HEK293 (cell line): Measurements from ENCODE around the gene ZKSCAN5.

Experiments
- SCRT1 ChIP-seq: fragments of 450-650 bp; formaldehyde crosslinking; IDR thresholded peaks from 2 replicates; pipeline ENCODE4 v1.5.1; 2016; ENCODE audit warnings: missing biosample characterization, missing genetic modification characterization, borderline replicate concordance
- SP2 ChIP-seq: fragments of 450-650 bp; formaldehyde crosslinking; IDR thresholded peaks from 2 replicates; pipeline ENCODE4 v1.5.1; 2016; ENCODE audit warnings: missing biosample characterization, missing genetic modification characterization
- ZBTB1 ChIP-seq: fragments of 450-650 bp; formaldehyde crosslinking; IDR thresholded peaks from 2 replicates; pipeline ENCODE4 v1.5.1; 2016; ENCODE audit warnings: missing biosample characterization, missing genetic modification characterization
- ZBTB17 ChIP-seq: fragments of 450-650 bp; formaldehyde crosslinking; IDR thresholded peaks from 2 replicates; pipeline ENCODE4 v1.5.1; 2016; ENCODE audit warnings: missing biosample characterization, missing genetic modification characterization
- ZNF138 ChIP-seq: fragments of 450-650 bp; formaldehyde crosslinking; IDR thresholded peaks from 2 replicates; pipeline ENCODE4 v1.5.1; 2016; ENCODE audit warnings: missing biosample characterization, missing genetic modification characterization, borderline replicate concordance
- ZNF248 ChIP-seq: fragments of 450-650 bp; formaldehyde crosslinking; IDR thresholded peaks from 2 replicates; pipeline ENCODE4 v1.5.1; 2017; ENCODE audit warnings: missing biosample characterization, missing genetic modification characterization
- ZNF324 ChIP-seq: fragments of 450-650 bp; formaldehyde crosslinking; IDR thresholded peaks from 2 replicates; pipeline ENCODE4 v1.5.1; 2016; ENCODE audit warnings: missing biosample characterization, missing genetic modification characterization
- ZNF341 ChIP-seq: fragments of 450-650 bp; formaldehyde crosslinking; IDR thresholded peaks from 2 replicates; pipeline ENCODE4; 2016; ENCODE audit warnings: low read depth, missing biosample characterization, missing genetic modification characterization
- ZNF510 ChIP-seq: fragments of 450-650 bp; formaldehyde crosslinking; IDR thresholded peaks from 2 replicates; pipeline ENCODE4 v1.5.1; 2018; ENCODE audit warnings: mild to moderate bottlenecking, missing genetic modification characterization, missing biosample characterization; ENCODE audit not compliant: insufficient replicate concordance
- ZNF596 ChIP-seq: fragments of 450-650 bp; IDR thresholded peaks from 2 replicates; pipeline ENCODE4 v1.5.0; 2018; ENCODE audit warnings: missing biosample characterization, mild to moderate bottlenecking, missing genetic modification characterization, moderate library complexity
- TF ChIP-seq, protein P1 (sequence below): fragments of 450-650 bp; formaldehyde crosslinking; IDR thresholded peaks from 2 replicates; pipeline ENCODE4 v1.5.1; 2016; ENCODE audit warnings: missing biosample characterization, missing genetic modification characterization
- TF ChIP-seq, protein P2 (sequence below): fragments of 450-650 bp; formaldehyde crosslinking; IDR thresholded peaks from 2 replicates; pipeline ENCODE4 v1.5.1; 2016; ENCODE audit warnings: missing biosample characterization, missing genetic modification characterization, borderline replicate concordance
- TF ChIP-seq, protein P3 (sequence below): fragments of 450-650 bp; formaldehyde crosslinking; IDR thresholded peaks from 2 replicates; pipeline ENCODE4 v1.5.1; 2017; ENCODE audit warnings: missing biosample characterization, missing genetic modification characterization
- TF ChIP-seq, protein P4 (sequence below): fragments of 450-650 bp; formaldehyde crosslinking; IDR thresholded peaks from 2 replicates; pipeline ENCODE4 v1.5.1; 2017; ENCODE audit warnings: missing biosample characterization, missing genetic modification characterization
- TF ChIP-seq, protein P5 (sequence below): fragments of 450-650 bp; formaldehyde crosslinking; IDR thresholded peaks from 2 replicates; pipeline ENCODE4 v1.5.1; 2016; ENCODE audit warnings: missing biosample characterization, missing genetic modification characterization, borderline replicate concordance
- TF ChIP-seq, protein P6 (sequence below): fragments of 450-650 bp; formaldehyde crosslinking; IDR thresholded peaks from 2 replicates; pipeline ENCODE4 v1.5.1; 2016; ENCODE audit warnings: missing biosample characterization, missing genetic modification characterization

Gene ZKSCAN5

DNA sequence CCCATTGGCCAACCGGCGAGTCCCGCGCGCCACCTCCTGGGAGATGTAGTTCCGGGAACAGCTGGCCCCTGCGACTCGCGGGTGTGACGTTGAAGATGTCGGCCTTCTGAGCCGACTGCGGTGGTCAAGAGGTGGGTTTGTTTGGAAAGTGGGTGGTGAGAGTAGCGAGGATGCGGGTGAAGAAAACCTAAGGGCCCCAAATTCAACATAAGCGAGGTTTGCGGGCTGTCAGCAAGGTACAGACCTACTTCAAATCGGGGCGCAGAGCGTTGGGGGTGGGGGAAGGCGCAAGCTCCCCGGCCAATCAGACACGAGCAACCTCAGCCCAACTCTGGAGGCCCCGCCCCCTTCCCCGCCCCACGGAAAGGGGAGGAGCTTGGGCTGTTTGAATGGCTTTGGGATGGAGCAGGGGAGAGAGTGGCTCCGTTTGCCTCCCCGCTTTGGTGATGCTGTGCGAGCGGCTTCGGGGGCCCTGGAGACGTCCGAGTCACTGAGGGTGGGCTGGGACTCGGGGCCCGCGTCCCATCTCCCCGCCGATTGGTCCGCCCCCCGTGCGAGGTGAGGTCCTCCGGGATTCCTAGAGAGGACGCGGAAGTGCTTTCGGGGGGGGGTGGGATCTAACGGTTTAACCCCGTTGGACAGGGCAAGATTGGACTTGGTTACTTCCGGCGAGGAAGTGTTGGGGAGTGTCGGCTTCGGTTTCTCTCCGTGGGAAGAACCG lies at the start of gene ZKSCAN5 (continued):
- TF ChIP-seq, protein P1, sequence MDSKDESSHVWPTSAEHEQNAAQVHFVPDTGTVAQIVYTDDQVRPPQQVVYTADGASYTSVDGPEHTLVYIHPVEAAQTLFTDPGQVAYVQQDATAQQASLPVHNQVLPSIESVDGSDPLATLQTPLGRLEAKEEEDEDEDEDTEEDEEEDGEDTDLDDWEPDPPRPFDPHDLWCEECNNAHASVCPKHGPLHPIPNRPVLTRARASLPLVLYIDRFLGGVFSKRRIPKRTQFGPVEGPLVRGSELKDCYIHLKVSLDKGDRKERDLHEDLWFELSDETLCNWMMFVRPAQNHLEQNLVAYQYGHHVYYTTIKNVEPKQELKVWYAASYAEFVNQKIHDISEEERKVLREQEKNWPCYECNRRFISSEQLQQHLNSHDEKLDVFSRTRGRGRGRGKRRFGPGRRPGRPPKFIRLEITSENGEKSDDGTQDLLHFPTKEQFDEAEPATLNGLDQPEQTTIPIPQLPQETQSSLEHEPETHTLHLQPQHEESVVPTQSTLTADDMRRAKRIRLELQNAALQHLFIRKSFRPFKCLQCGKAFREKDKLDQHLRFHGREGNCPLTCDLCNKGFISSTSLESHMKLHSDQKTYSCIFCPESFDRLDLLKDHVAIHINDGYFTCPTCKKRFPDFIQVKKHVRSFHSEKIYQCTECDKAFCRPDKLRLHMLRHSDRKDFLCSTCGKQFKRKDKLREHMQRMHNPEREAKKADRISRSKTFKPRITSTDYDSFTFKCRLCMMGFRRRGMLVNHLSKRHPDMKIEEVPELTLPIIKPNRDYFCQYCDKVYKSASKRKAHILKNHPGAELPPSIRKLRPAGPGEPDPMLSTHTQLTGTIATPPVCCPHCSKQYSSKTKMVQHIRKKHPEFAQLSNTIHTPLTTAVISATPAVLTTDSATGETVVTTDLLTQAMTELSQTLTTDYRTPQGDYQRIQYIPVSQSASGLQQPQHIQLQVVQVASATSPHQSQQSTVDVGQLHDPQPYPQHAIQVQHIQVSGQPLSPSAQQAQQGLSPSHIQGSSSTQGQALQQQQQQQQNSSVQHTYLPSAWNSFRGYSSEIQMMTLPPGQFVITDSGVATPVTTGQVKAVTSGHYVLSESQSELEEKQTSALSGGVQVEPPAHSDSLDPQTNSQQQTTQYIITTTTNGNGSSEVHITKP (tag by site-specific recombination), result peak; percentile 87
- TF ChIP-seq ZNF324 (tag by site-specific recombination) (0 out of 2 replicates have a peak, but pooled peaks have one; percentile 54), SCRT1 (tag by site-specific recombination) (no peak), SP2 (tag by site-specific recombination) (peak; percentile 85), ZBTB1 (no peak), ZNF596 (tag by site-specific recombination) (no peak), ZBTB17 (peak; percentile 95), ZNF138 (no peak), ZNF341 (tag by site-specific recombination) (peak; percentile 69), ZNF510 (no peak), ZNF248 (tag by site-specific recombination) (no peak)
- TF ChIP-seq, protein P2, sequence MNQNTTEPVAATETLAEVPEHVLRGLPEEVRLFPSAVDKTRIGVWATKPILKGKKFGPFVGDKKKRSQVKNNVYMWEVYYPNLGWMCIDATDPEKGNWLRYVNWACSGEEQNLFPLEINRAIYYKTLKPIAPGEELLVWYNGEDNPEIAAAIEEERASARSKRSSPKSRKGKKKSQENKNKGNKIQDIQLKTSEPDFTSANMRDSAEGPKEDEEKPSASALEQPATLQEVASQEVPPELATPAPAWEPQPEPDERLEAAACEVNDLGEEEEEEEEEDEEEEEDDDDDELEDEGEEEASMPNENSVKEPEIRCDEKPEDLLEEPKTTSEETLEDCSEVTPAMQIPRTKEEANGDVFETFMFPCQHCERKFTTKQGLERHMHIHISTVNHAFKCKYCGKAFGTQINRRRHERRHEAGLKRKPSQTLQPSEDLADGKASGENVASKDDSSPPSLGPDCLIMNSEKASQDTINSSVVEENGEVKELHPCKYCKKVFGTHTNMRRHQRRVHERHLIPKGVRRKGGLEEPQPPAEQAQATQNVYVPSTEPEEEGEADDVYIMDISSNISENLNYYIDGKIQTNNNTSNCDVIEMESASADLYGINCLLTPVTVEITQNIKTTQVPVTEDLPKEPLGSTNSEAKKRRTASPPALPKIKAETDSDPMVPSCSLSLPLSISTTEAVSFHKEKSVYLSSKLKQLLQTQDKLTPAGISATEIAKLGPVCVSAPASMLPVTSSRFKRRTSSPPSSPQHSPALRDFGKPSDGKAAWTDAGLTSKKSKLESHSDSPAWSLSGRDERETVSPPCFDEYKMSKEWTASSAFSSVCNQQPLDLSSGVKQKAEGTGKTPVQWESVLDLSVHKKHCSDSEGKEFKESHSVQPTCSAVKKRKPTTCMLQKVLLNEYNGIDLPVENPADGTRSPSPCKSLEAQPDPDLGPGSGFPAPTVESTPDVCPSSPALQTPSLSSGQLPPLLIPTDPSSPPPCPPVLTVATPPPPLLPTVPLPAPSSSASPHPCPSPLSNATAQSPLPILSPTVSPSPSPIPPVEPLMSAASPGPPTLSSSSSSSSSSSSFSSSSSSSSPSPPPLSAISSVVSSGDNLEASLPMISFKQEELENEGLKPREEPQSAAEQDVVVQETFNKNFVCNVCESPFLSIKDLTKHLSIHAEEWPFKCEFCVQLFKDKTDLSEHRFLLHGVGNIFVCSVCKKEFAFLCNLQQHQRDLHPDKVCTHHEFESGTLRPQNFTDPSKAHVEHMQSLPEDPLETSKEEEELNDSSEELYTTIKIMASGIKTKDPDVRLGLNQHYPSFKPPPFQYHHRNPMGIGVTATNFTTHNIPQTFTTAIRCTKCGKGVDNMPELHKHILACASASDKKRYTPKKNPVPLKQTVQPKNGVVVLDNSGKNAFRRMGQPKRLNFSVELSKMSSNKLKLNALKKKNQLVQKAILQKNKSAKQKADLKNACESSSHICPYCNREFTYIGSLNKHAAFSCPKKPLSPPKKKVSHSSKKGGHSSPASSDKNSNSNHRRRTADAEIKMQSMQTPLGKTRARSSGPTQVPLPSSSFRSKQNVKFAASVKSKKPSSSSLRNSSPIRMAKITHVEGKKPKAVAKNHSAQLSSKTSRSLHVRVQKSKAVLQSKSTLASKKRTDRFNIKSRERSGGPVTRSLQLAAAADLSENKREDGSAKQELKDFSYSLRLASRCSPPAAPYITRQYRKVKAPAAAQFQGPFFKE (tag by site-specific recombination), result no peak
- TF ChIP-seq, protein P3, sequence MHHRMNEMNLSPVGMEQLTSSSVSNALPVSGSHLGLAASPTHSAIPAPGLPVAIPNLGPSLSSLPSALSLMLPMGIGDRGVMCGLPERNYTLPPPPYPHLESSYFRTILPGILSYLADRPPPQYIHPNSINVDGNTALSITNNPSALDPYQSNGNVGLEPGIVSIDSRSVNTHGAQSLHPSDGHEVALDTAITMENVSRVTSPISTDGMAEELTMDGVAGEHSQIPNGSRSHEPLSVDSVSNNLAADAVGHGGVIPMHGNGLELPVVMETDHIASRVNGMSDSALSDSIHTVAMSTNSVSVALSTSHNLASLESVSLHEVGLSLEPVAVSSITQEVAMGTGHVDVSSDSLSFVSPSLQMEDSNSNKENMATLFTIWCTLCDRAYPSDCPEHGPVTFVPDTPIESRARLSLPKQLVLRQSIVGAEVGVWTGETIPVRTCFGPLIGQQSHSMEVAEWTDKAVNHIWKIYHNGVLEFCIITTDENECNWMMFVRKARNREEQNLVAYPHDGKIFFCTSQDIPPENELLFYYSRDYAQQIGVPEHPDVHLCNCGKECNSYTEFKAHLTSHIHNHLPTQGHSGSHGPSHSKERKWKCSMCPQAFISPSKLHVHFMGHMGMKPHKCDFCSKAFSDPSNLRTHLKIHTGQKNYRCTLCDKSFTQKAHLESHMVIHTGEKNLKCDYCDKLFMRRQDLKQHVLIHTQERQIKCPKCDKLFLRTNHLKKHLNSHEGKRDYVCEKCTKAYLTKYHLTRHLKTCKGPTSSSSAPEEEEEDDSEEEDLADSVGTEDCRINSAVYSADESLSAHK (tag by site-specific recombination), result peak; percentile 7; the same call in 1 of the 2 replicates
- TF ChIP-seq, protein P4, sequence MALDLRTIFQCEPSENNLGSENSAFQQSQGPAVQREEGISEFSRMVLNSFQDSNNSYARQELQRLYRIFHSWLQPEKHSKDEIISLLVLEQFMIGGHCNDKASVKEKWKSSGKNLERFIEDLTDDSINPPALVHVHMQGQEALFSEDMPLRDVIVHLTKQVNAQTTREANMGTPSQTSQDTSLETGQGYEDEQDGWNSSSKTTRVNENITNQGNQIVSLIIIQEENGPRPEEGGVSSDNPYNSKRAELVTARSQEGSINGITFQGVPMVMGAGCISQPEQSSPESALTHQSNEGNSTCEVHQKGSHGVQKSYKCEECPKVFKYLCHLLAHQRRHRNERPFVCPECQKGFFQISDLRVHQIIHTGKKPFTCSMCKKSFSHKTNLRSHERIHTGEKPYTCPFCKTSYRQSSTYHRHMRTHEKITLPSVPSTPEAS (tag by site-specific recombination), result no peak
- TF ChIP-seq, protein P5, sequence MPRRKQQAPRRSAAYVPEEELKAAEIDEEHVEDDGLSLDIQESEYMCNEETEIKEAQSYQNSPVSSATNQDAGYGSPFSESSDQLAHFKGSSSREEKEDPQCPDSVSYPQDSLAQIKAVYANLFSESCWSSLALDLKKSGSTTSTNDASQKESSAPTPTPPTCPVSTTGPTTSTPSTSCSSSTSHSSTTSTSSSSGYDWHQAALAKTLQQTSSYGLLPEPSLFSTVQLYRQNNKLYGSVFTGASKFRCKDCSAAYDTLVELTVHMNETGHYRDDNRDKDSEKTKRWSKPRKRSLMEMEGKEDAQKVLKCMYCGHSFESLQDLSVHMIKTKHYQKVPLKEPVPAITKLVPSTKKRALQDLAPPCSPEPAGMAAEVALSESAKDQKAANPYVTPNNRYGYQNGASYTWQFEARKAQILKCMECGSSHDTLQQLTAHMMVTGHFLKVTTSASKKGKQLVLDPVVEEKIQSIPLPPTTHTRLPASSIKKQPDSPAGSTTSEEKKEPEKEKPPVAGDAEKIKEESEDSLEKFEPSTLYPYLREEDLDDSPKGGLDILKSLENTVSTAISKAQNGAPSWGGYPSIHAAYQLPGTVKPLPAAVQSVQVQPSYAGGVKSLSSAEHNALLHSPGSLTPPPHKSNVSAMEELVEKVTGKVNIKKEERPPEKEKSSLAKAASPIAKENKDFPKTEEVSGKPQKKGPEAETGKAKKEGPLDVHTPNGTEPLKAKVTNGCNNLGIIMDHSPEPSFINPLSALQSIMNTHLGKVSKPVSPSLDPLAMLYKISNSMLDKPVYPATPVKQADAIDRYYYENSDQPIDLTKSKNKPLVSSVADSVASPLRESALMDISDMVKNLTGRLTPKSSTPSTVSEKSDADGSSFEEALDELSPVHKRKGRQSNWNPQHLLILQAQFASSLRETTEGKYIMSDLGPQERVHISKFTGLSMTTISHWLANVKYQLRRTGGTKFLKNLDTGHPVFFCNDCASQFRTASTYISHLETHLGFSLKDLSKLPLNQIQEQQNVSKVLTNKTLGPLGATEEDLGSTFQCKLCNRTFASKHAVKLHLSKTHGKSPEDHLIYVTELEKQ (tag by site-specific recombination), result no peak
- TF ChIP-seq, protein P6, sequence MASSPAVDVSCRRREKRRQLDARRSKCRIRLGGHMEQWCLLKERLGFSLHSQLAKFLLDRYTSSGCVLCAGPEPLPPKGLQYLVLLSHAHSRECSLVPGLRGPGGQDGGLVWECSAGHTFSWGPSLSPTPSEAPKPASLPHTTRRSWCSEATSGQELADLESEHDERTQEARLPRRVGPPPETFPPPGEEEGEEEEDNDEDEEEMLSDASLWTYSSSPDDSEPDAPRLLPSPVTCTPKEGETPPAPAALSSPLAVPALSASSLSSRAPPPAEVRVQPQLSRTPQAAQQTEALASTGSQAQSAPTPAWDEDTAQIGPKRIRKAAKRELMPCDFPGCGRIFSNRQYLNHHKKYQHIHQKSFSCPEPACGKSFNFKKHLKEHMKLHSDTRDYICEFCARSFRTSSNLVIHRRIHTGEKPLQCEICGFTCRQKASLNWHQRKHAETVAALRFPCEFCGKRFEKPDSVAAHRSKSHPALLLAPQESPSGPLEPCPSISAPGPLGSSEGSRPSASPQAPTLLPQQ (tag by site-specific recombination), result peak; percentile 28
